ENCODE measurements around the gene PTPRG. TPM values are rescaled to one million over a fixed set of nuclear protein-coding genes. Genes with fewer than 3 reads are reported as not detected.

Gene PTPRG
- polyA plus RNA-seq, 3 donors = 78.2 to 84.6 (median 83.3) TPM

DNA sequence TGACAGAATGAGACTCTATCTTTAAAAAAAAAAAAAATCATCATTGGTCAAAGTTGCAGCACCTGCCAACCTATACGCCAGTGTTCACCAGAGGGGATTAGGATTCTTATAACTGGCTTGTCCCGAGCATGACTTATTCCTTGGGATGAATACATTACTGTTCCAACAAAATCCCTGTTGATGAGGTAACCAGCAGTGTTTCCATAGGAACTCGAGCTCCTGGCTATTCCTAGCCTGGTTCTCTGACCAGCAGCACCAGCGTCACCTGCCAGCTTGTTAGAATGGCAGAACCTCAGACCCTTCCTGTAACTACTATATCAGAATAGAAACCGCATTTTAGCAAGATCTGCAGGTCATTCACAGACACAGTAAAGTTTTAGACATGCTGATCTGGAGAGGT lies 364.4 kb downstream of the PTPRG start:
- DNase-seq = no peak

DNA sequence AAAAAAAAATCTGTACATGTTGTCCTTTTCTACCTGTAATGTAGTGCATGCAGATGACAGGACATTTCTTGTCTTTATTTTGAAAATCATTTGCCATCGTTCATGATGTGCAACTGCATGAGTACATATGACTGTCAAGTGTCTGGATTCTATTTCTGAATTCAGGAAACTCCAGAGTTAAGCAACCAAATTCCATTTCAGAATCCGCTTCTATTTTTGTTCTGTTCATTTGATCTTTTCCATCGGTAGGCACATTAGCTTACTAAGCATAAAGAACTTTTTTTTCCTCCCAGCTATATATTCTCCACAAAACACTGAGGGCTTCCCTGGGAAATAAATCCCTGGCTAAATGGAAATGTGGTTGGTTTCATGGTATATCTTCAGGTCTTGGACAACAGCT lies 365.6 kb downstream of the PTPRG start:
- DNase-seq = no peak

DNA sequence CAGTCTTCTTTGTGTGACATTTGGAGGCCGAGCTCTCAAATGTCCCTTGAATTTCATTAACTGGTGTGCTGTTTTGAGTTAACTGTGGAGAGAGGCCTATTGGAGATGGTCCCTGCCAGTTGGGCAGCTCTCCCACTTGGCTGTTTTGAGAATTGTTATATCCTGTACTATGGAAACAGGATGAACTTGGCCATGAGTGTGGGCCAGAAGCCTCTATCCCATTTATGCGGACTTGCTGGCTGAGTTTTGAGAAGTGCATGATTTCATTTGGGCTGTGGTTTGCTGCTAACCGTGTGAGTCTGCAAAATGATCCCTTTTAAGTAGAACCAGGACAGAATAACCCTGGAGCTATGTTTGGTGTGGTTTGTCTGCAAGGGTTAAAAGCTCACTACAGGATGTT lies 366.0 kb downstream of the PTPRG start:
- no peak for DNase-seq

DNA sequence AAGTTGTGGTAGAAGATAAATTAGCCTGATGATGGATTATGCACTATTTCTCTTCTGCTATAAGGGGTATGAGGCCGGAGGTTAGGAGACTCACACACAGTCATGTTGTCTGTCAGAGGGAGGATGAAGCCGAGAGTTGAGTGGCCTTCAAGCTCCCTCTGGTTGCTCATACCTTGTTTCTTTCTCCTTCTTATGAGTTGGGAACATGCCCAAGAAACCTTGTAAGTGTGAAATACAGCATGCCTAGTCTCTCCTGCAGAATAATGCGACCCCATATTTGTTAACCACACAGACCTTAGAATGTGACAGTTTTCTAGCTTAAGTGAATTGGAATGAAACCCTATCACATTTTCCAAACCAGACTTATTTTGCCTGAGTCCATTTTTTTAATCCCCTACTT lies 366.7 kb downstream of the PTPRG start:
- DNase-seq = no peak

DNA sequence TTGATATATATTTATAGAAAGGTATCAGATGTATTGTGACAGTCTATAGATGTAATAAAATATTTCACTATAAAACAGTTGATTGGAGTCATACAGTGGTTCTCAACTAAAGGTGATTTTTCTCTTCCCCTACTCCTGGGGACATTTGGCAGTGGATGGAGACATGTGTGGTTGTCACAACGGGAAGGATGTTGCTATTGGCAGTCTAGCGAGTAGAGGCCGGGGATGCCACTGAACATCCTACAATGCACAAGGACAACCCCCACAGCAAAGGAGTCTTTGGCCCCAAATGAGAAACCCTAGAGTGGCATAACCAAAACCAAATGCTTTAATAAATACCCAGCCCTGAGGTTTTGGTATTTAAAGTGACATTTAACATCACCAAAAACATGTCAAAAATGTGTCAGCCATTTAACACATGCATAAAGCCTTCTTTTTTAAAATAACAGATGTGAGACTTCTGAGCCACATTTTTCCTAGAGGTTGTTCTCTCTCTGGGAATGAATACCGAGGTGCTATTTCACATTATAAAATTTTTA lies 367.5 kb downstream of the PTPRG start:
- no peak for DNase-seq

DNA sequence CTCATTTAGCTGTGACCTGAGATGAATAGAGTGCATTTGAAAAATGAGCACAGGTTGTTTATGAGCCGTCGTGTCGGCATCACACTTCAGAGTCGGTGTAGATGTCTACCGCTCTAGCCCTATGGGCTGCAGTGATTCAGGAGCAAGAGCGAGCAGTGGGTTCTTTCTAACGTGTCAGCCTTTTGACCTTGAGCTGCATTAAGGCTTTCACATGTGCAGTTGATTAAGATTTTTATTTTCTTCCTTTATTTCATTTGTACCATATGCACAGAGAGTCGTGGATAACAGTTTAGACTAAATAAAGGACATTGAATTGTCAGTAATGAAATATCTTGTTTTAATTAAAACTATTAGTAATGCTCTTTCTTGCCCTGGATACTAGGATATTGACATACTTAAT lies 368.2 kb downstream of the PTPRG start:
- no peak for DNase-seq

DNA sequence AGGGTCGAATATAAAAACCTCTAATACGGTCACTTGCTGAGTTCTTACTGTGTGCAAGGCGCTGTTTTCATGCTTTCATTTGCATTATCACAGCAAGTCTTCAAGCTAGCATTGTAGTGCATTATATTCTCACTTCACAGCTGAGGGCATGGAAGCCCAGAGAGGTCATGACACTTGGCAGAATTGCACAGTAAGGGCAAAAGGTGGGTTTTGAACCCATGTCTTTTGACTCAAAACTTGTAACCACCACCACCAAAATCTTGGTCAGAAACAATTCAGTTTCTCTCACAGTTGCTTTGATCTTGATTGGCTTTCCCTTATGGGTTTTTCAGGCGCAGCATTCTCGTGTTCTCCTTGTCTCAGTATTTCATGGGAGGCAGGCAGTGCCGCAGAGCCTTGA lies 371.1 kb downstream of the PTPRG start:
- no peak for DNase-seq

DNA sequence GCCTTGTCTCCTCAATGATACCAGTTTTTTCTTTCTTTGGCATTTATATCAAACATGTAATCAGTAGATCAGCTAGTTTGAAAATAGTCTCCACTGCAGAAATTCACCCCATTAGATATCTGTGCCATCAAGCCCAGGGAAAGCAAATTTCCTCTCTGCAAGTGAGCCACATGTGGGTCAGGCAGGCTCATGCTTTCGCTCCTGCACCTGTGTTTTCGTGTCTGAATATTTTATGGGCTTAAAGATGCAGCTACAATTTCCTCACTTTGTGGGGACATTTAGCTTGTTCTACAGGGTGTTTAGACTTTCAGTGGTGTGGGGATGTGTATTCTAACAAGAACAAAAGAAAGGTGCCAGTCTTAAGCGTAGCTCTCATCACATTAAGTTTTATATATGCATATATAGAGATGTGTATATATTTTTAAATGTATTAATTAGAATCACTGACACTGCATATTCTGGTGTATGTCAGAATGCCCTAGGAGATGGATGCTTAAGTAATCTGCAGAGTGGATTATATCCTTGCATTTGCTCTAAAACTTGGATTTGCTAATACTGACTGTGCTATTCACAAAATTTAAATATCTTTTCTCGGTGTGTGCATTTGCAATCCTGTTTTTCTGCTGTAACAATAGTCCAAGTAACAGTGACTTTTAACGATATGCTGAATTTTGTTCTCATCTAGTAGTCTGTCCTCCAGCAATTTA lies 372.6 kb downstream of the PTPRG start:
- no peak for DNase-seq

DNA sequence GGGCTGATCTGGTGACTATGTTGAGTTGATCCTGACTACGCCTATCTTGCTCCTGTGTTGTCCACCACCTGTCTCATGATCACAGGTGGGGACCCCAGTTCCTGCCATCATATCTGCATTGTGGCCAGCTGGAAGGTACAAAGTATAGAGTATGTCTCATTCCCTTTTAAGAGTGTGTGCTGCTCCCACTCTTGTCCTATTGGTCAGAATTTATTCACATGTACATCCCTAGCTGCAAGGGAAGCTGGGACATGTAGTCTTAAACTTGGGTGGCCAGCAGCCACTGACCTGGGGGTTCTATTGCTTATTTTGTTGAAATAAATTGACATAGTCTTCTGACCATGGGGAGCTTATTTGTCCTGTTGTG lies 373.1 kb downstream of the PTPRG start:
- DNase-seq = no peak

DNA sequence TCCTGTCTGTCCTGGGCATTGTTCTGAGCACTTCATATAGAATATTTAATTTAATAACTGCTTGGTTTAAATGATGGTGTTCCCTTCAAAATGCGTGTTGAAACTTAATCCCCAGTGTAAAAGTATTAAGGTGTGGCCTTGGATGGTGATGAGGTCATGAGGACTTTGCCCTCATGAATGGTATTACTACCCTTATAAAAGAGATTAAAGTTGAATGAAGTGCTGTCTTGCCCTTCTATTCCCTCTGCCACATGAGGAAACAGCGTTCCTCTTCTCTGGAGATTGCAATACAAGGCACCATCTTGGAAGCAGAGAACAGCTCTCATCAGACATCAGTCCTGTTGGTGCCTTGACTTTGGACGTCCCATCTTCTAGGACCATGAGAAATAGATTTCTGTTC lies 374.4 kb downstream of the PTPRG start:
- DNase-seq = no peak

DNA sequence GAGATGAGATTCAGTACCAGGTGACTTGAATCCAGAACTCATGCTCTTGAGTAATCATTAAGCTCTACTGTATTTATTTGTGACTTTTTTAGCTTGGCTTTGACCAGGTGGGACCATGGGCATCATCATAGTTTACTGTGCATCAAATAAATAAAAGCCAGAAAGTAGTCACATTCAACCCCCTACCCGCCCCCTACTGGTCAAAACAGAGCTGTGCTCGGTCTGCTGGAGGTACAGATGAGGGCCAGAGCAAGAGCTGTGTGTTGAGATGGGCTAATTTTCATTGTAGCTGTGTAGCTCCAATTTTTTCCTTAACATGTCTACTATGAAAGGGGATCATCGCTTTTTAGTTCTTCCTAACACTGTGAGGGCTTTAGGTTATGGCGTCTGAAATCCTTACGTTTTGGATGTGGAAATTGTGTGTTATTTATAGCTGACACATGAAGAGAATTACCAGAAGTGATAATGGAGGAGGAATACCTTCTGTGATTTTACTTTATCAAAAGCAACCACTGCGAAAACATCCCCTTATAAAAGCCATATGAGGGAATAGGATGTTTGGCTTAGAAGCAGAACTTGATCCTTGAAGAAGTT lies 375.1 kb downstream of the PTPRG start:
- no peak for DNase-seq

DNA sequence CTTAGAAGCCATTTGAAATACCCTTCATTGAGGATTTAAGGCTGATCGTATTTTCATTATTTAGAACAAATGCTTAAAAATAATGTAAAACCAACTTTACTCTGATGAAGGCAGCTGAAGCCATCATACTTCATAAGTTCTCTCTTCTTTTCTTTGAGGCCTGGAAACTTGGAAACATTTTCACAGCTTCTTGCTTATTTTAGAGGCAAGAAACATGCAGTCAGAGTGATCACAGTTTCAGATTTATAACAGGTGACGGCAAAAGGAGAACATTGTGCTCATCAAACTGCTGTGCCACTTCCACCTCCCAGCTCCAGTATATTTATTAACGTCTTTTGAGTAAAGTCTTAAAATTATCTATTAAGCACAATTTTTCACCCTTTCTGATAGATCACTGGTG lies 376.1 kb downstream of the PTPRG start:
- no peak for DNase-seq

DNA sequence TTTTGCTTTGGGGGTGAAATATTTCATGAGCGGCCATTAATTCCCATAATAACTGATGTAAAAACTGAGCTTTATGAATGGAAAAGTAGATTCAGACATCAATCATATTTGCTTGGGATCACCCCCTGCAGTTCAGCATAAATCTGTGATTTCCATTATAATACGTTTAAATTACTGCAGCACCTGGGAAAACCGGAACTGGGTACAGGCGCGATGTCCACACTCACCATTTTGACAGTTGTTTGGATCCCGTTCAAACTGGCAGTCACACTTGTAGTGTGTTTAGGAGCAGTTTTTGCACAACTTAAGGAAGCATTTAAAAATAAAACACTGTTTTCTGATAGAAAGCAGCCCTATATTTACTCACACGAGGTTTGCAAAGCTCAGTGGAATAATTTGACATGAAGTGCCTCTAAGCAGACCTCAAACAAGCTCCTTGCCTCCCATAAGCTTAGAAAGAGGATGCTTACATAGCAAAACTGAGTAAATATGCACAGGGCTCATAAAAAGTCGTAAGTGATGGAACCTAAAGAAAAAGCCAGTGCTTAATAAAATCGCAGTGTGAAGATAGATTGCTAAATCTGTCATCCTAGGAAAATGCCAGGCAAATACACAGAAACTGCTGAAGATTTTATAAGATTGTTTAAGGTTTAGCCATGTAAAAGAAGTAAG lies 377.6 kb downstream of the PTPRG start:
- DNase-seq = no peak

DNA sequence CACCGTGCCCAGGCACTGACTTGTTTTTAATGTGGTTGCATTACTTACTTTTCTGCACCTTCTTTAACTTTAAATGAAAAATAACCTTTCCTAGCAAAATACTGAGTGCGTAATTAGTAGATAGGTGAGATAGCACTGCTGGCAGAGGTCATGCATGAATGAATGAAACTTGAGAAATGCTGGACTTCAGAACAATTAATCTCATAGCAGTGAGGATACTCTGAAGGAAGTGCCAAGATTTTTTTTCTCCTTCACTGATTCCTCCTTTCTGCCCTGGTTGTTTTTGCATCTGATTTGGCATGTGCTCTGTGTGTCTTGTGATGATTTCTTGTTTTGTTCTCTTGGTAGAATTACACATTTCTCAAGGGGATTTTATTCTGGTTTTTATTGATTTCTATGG lies 378.9 kb downstream of the PTPRG start:
- DNase-seq = peak; percentile 42

DNA sequence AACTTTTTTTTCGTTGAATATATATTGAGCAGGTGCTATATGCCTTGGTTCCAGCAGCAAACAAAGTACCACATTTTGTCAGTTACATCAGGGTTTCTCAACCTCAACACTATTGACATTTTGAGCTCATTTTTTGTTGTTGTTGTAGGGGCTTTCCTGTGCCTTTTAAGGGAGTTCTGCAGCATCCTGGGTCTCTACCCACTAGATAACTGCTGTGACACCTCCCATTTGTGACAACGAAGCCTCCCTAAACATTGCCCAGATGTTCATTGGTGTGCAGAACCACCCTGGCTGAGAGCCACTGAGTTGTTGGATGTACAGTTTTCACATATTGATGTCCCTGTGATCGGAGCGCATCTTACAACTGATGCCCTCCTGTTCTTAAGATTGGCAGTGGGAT lies 382.6 kb downstream of the PTPRG start:
- DNase-seq = no peak

DNA sequence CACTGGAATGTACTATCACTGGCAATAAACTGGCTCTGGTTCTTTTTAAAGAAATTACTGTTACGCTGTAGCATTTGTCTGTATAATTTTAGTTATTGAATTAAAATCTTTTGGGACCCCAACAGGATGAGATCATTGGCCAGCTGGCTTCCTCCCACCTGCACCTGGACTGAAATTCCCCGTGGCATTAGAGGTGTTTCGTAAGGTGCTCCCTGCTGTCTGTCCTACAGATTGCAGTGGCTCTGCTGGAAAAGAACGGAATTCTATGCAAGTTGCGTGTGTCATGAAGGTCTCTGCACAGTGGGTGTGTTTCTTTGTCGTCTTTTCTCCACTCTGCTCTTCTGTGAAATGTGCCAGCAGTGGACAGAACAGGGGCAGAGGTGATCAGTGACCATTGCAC lies 383.4 kb downstream of the PTPRG start:
- DNase-seq = no peak

DNA sequence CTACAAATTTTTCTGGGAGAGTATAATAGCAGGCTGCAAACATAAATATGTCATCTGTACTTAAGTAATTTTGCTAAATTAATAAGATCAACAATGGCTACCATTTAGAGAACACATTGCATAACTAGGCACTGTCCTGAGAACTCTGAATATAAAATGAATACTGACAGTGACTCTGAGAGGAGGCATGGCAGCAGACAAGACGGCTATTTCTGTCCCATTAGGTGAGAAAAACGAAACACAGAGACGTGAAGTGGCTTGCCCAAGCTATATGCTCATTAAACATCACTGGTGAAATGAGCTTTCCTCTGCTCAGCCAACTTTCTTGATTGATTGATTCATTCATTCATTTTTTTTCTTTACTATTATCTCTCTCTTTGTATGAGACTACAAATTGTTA lies 384.3 kb downstream of the PTPRG start:
- no peak for DNase-seq

DNA sequence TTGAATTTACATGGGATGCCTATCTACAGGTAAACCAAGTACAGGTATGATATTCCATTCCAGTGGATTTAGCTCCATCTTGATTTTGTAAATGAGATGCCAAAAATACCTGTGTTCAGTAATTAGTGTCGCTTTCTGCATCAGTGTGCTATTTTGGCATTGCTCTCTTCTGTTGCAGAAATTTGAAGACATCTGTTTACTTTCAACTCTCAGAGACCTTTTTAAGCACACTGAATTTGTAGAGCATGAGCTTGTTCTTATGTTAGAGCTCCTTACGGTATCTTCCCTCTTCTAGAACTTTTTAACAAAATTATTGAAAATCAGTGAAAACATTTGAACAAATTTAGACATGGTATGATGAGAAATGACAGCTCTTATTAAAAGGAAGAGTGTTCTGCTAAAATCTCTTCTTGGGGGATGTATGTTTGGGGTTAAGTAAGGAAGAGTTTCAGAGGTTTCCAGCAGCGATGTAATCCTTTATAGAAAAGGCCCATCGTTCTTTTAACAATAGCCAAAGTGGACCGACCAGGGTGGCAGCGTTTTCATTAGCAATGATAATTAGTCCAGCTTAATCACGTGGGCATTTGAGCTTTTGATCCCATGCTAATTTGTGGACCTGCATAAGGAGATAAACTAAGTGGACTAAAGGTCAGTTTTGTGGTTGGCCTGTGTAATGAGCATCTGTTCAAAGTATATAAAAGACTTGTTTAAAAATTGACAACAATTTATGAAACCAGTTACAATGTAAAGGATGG lies 385.4 kb downstream of the PTPRG start:
- DNase-seq = no peak

DNA sequence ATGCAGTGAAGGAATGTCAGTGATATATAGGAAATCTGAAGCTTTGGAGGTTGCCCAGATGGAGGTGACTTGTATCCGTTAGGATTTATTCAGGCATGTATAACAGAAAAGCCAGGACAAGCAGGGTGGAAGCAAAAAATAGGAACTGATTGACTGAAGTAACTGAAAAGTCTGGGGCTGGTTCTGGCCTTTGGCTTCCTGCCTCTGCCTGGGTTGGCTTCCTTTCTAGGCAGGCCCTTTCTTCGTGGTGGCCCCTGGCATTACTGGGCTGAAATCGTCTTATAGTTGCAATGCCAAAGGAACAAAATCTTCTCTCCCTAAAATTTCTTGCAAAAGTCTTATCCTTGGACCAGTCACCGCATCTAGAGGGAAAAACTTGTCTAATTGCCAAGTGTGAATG lies 386.1 kb downstream of the PTPRG start:
- DNase-seq = no peak

DNA sequence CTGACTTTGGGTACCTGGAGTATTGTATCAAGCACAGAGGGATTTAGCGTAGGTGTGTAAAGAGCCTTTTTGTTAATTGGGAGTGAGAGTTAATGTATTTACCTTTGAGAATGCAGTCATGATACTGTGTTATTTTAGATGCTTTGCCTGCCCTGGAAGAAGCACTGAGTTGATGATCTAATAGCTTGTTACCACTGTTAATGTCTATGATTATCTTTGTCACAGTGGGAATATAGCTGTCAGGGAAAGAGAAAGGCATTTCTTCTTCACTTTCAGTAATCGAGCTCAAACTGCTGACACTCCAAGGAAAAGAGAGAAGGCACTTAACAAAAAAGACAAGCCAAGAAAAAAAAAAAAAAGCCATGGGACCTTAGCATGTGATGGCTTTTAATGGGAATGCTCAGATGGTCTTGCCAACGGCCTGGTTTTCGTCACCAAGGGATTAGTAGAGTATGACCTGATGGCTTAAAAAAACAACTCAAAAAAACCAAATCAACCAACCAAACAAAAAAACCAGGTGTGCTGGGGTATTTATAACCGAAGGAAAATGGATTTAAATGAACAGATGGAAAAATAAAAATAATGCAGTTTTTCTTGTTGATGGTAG lies 387.4 kb downstream of the PTPRG start:
- no peak for DNase-seq

DNA sequence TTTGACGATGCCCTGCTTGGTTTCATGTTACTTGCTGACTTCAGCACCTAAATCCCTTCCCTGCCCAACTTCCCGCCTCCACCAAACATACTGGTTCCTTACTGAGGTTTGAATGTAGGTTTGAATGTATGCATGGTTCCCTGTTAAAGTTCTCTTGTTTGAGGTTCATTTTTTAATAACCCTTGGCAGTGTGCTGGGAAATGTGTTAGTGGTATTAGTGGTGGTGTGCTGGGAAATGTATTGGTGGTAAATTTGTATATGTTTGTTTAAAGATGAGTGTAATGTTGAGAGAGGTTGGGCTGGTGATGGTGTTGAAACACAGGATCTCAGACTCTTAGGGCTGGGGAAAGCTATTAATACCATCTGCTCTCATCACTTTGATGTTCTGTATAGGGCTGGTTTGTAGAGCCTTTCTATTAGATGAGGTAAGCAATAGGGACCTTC lies 392.7 kb downstream of the PTPRG start:
- DNase-seq = no peak

DNA sequence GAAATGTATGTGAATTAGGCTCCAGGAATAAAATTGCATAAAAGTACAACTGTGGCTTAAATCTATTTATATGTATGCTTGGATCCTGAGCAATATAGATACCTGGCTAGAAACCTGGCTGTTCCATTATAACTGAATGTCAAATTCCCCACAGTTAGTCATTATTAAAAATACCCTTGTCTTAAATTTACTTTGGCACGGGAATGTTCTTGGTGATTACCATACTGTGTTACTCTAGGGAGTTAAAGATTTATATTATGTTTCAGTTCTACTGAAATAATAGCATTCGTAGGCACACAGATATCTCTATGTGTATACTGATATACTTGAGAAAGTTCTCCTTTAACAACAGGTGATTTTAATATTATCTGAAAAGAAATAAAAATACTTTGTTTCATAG lies 394.1 kb downstream of the PTPRG start:
- DNase-seq = no peak
